NCI-H1694 treated with DMSO at 0.1 percent for 48 hours (cell line): Measurements from ENCODE around the gene FCHSD2.
A peak's percentile ranks its signal among the peaks of the same experiment; 100 is the strongest.
"Not testable (repeated sequence)": the region's sequence is repeated elsewhere in the genome, so short reads cannot be mapped to it uniquely, and the experiment has no call there.

Experiments used
- DNase-seq: peaks from one replicate; lab custom pipeline; 2025; lab: John Stamatoyannopoulos, UW

FCHSD2 gene

DNA sequence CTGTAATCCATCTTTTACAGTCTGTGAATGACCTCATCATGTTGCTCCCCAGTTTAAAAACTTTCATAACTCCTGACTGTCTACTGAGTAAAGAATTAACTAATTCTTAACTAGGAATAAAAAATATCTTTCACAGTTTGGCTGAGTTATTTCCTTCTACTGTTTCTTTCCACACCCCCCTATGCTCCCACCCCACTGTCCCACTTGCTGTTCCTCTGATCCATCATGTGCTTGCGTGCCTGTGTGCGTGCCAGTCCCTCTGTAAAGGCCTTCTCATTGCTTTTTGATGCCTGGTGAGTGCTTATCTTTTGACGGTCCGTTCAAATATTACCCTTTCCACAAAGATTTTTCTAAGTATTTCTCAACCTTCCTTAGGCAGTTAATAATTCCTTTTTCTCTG is 272.3 kb downstream of the FCHSD2 start:
- no peak for DNase-seq

- no peak for DNase-seq
Observed at GRCh38 chr11:72867970-72868369, 274.1 kb downstream of the FCHSD2 start.

- no peak for DNase-seq
Observed at GRCh38 chr11:72864702-72865655, 277.1 kb downstream of the FCHSD2 start.

DNA sequence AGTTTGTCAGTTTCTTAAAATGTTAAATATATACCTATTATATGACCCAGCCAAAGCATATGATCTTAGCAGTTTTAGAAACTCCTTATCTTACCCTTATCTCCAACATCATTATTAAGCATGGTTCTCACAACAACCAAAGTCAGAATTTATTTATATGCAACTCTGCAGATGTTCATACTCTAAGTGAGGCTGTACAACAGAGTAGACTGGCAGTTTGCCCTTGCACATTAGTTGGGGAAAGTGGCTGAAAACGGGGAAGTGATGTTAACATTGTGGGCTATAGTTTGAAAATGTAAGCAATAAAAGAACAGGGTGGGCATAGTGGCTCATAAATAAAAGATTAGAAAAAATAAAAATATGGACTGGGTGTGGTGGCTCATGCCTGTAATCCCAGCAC is 278.2 kb downstream of the FCHSD2 start:
- no peak for DNase-seq

DNA sequence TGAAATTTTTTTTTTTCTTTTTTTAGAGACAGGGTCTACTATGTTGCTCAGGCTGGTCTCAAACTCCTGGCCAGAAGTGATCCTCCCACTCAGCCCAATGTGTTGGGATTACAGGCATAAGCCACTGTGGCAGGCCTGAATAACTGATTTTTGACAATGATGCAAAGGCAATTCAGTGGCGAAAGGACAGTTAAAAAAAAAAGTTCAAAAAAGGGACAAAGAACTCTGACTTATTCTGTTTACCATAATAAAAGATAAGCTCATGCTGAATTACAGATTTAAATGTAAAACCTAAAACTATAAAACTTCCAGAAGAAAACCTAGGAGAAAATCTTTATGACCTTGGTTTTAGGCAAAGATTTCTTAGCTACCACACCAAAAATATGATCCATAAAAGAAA is 279.0 kb downstream of the FCHSD2 start:
- DNase-seq, result no peak

- DNase-seq, result no peak
Observed at GRCh38 chr11:72860592-72860991, 281.5 kb downstream of the FCHSD2 start.

- no peak for DNase-seq
Observed at GRCh38 chr11:72860010-72860409, 282.1 kb downstream of the FCHSD2 start.

DNA sequence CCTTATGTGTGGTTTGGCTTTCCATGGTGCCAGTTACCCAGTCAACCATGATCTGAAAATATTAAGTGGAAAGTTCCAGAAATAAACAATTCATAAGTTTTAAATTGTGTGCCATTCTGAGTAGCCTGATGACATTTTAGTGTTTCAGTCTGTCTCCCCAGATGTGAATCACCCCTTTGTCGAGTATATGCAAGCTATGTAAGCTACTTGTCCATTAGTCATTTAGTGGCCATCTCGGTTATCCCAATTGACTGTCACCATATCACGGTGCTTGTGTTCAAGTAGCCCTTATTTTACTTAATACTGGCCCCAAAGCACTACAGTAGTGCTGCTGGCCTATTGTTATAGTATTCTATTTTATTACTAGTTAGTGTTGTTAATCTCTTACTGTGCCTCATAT is 283.0 kb downstream of the FCHSD2 start:
- DNase-seq, result no peak

DNA sequence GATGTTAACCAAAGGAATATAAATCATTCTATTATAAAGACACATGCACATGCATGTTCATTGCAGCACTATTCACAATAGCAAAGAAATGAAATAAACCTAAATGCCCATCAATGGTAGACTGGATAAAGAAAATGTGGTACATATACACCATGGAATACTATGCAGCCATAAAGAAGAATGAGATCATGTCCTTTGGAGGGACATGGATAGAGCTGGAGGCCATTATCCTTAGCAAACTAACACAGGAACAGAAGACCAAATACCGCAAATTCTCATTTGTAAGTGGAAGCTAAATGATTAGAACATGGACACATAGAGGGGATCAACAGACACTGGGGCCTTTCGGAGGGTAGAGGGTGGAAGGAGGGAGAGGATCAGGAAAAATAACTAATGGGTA is 283.9 kb downstream of the FCHSD2 start:
- DNase-seq, result not testable (repeated sequence)

GRCh38 chr11:72856551-72857345 is 285.4 kb downstream of the FCHSD2 start:
- no peak for DNase-seq

- no peak for DNase-seq
Observed at GRCh38 chr11:72856065-72856464, 286.1 kb downstream of the FCHSD2 start.

DNA sequence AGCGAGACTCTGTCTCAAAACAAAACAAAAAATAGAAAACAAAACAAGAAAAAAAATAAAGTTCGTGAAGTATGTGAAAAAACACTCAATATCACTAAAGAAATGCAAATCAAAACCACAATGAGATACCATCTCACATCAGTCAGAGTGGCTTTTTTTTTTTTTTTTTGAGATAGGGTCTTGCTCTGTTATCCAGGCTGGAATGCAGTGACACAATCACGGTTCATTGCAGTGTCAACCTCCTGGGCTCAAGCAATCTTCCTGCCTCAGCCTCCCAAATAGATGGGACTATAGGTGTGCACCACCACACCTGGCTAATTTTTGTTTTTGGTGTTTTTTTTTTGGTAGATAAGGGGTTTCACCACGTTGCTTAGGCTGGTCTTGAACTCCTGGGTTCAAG is 290.4 kb downstream of the FCHSD2 start:
- no peak for DNase-seq

DNA sequence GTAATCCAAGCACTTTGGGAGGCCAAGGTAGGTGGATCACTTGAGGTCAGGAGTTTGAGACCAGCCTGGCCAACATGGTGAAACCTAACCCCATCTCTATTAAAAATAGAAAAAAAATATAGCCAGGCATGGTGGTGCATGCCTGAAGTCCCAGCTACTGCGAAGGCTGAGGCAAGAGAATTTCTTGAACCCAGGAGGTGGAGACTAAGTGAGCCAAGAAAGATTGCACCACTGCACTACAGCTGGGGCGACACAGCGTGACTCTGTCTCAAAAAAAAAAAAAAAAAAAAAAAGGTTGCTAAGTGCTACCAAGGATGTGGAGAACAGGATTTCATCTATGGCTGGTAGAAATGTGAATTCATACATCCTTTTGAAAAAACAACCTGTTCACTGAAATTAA is 291.3 kb downstream of the FCHSD2 start:
- DNase-seq, result no peak

DNA sequence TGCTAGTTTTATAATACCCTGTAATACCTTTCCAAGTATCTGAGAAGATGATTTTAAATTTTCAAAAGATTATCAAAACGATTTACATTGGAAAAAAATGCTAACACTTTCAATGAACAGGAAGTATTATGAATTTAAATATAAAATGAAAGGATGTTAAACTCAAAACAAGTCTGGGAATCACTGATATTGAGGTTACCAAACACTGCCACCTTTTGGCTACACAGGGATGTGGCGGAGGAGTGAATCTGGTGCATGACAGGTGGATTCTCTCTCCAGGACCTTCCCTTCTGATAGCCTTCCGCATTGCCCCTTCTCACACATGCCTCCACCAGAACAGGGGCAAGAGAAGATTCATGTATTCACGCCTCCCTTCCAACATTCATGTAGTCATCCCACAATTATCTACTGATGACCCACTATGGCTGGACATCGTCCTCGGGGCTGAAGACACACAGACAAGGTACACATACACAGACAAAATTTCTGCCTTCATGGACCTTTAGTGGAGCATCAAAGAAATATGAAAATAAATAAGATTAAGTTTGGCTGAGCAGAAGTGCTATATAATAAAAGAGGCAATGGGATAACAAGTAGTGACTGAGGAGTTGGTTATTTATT is 293.2 kb downstream of the FCHSD2 start:
- peak; percentile 10 for DNase-seq

- no peak for DNase-seq
Observed at GRCh38 chr11:72844356-72844755, 297.8 kb downstream of the FCHSD2 start.

DNA sequence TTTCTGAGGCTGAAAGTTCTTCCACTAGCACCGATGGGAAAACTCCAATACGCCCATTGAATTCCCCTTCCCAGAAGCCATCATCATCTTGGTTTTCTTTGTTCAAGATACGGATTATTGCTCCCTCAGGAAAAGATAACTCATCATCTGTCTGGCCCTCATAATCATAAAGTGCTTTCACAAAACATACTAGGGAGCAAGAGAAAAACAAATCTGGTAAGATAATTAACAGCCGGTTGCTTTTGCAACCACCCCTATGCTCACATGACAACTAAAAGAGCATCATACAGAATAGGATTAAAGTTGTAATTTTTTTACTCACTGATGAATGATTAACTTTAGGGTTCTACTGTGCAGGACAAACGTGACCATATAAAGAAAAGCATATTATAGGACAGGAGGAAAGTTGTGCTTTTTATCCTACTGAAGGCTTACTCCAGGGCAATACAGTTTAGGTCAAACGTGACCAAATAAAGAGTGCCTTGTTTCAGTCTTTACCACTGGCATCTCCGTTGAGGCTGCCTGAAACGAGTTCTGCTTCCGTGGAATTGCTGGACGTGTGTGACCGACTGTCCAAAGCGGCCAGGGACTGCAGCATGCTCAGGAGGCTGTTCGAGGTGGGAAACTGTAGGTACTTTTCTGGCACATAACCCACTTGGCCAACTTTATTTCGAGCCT is 299.3 kb downstream of the FCHSD2 start:
- DNase-seq, result no peak

DNA sequence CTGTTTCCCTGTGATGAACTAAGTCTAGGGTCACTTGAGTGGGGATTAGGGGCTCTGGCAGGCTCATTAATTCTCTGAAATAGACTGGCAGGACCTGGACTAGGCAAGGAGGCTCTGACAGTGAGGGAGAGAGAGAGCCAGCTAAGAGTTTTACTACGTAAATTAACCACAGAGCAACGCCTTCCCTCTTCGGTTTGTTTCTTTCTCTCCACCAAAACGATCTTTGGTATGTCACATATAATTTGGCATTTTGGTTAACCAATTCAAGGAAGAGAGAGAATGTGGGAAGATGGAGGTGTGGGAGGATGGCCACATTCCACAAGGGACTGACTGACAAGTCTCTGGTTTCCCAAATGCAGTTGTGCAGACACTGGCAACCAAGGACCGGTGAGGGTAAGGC is 300.0 kb downstream of the FCHSD2 start:
- no peak for DNase-seq

DNA sequence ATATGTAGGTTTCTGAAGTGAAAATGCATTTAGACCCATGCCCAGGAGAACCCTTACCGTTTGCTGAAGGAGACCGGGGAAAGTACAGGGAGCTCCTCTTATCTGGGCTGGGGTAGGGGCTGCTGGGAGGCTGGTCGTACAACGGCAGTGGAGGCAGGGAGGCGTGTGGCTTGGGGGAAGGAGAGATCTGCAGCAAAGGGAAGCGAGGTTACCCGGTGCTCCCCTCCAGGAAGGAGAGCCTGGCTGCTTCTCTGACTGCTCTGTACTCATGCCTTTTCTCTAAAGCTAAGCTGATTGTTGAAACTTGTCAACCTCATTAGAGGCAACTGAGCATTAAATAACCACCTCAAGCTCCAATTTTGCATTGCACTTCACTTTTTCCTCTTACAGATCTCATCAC is 300.7 kb downstream of the FCHSD2 start:
- DNase-seq, result no peak

DNA sequence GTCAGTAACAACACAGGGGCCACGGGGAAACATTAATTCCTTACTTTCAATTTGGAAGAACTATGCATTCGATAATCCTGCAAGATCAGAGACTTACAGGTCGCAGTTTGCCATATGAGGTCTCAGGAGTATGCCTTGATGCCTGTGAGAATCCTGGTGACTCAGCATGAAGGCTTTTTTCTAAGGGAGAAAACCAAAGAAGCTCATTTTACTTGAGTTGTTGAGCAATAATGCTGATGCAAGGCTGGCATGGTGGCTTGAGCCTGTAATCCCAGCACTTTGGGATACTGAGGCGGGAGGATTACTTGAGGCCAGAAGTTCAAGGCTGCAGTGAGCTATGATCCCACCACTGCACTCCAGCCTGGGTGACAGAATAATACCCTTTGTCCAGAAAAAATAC is 301.3 kb downstream of the FCHSD2 start:
- no peak for DNase-seq

- DNase-seq, result no peak
Observed at GRCh38 chr11:72838691-72839305, 303.3 kb downstream of the FCHSD2 start.

- DNase-seq, result no peak
Observed at GRCh38 chr11:72836111-72836510, 306.0 kb downstream of the FCHSD2 start.

- no peak for DNase-seq
Observed at GRCh38 chr11:72834905-72835304, 307.2 kb downstream of the FCHSD2 start.
